GM10847 (cell line): ENCODE results near the gene PPP3CA.

Experiments used
- POLR2A ChIP-seq: IDR thresholded peaks from 2 replicates; pipeline ENCODE4 v1.6.1; 2011; ENCODE audit not compliant: insufficient read length; ENCODE audit errors: extremely low read depth

Gene PPP3CA

DNA sequence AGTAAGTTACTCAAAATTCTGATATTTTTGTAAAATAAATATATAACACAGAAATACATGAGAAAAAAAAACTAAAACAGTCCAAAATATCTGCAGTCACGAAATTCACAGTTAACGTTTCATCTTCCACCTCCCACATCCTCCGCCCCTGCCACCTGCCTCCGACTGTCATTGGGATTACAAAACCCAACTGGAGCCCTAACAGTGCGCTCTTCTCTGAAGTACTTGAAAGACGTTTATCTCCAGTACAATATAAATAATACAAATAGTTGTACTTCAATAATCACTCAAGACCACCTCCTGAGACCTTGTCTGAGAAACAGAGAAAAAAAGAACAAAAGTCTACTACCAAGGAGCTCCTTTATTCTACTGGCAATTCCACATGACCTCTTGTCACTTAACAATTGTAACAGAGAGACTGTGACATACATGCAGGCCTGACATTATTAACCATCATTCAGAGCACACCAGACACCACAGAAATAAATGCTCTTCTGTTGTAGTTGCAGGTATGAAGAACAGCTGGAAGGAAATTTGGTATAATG is 280.6 kb downstream of the PPP3CA start:
- TF ChIP-seq POLR2A, result no peak

DNA sequence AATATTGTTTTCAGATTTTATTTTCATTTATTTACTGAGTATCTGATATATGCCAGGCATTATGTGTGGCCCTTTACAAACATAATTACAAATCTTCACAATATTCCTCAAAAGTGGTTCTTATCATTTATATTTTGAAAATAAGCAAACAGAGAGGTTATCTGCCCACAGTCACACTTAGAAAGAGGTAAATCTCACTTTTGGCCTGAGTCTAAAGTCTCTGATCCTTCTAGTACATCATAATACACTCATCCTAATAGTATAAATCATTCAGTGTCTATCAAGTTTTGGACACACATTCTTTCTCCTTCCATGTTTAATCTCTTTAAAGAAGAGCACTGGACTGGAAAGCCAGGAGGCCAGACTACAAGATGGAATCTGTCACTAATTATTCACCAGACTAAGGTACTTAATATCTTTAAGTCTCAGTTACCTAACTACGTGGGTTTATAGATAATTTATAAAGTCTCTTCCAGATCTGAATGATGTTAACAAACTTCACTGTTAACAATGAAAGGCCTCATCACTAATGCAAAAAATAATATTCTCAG is 281.3 kb downstream of the PPP3CA start:
- TF ChIP-seq POLR2A, result no peak

DNA sequence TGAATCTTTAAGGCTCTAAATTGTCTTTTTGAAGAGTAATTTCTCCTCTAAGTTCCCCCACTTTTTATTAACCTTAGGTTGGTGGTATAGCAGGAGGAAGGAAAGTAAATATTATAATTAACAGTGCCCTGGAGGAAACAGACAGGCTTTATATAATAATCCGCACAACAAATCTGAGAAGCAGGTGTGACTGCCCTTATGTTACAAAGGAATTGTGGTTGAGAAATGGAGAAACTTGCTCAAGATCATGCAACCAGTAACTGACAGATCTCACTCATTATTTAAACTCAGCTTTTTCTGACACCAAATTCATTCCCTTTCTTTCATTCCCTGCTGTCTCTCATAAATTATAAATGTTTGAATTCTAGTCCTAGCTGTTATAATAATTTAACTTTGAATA is 282.0 kb downstream of the PPP3CA start:
- TF ChIP-seq POLR2A, result no peak

DNA sequence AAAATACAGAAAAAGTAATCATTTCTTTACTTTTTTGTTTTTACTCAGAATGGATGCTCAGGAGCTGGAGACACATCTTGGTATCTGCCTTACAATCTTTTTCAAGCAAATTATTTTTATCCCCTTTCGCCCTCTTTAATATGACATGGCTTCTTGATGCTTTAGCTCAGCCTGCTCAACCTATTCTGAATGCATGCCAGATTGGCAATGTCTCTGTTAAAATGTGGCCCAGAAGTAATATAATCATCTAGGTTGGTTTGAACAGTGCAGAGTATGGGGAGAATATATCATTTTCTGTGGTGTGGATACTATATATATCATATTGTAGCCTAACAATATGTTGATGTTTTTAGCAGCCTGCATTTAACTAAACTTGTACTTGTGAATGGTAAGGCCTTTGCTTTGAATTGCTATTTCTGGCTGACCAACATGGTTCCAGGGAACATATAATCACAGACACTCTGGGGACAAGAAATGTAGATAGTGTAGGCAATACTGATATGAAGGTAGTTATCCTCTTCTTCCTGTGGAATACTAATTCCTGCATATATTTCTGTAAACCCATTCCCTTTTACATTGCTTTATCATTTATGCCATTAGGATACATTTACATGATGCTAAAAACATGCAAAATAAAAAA is 282.7 kb downstream of the PPP3CA start:
- no peak for TF ChIP-seq POLR2A

DNA sequence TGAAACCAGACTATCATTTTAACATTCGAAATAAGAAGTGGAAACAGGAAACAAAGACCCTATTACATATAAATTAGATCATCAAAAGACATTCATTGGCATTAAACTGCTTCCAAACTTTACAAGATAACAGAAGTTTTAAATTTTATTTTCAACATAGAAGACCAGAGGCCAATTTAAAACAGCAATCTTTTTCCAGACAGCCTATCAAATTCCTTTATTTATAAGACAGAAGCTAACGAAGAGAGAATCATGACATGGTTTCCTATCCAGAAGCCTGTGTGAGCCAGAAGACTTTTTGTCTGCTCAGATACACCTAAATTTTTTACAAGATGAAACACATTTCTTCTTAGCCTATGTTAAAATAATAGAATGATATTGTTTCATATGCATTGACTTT is 291.9 kb downstream of the PPP3CA start:
- TF ChIP-seq POLR2A, result no peak

DNA sequence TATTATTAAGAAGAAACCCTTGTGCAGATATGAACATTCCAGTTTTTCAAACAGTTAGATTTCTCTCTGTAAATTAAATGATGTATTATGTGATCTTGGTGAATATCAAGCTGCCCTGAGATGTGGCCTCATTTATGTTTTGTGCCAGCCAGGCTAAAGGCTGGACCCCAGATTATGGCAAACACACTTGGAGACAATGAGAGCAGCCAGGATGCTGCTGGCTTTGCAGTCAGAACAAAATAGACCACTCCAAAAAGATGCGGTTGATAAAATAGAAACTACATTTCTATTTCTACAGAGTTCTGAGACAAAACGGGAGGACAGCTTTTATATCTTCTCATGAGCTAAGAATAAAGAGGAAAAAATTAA is 296.5 kb downstream of the PPP3CA start:
- TF ChIP-seq POLR2A, result no peak

DNA sequence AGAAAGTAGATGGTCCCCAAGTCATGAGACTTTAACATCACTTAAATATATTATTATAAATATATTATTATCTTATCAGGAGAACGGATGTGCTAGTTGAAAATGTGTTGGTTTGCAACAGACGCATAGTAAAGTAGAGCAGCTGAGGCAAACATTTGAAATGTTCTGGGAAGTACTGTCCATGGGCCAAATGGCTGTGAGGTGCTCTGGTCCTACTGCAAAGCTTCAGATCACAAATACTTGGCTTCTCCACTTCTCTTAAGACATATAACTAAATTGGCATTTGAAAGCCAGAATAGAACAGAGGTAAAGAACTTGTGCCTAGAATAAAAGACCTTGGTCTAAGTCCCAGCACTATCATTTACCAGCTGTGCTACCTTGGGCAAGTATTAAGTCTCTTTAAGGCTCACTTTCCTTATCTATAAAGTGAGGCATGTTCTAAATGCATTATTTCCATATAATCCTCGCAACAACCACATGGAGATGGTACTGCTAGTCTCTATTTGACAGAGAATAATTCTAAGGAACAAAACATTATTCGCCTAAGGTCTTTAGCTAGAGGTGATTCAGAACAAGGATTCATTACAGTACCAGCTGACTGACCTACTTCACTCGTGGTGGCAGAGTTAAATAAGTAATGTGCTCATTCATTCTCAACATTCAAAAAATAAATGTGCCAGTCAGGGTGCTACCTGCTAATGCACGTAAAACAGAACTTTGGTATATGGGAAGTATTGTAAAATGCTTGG is 297.1 kb downstream of the PPP3CA start:
- TF ChIP-seq POLR2A, result no peak

DNA sequence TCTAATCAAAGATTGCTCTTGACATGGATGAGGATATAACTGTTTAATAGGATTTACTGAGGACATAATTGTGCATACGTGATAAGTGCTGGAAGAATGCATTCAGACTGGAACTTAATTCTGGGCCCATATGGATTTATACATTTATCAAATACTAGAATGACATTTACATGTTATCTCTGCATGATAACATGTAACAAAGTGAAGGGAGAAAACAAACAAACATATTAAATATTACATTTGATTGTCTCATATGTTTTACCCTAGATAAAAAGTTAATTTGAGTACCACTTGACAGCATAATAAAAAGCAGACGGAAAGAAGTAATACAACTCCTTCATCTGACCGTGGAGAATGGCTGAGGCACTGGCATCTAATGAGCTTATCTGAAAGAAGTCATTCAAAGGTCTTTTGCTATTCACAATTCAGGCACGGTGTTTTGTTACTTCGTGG is 297.8 kb downstream of the PPP3CA start:
- TF ChIP-seq POLR2A, result no peak

DNA sequence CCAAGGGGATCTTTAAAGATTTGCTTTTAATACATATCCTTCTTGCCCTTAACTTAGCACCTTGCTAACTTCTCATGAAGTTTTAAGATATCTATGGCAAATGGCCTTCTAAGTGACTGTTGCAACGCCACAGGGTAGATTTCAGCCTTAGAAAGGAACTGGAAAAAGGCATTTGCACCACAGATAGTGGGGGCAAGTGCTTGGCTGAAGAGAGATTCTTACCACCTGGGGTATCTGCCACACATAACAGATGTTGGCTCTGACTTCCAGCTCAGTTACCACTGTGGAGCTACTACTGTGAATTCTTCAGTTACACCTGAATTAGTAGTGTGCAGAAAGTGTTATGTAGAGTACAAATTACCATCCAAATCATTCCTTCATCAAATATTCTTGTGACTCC is 302.6 kb downstream of the PPP3CA start:
- TF ChIP-seq POLR2A, result no peak

DNA sequence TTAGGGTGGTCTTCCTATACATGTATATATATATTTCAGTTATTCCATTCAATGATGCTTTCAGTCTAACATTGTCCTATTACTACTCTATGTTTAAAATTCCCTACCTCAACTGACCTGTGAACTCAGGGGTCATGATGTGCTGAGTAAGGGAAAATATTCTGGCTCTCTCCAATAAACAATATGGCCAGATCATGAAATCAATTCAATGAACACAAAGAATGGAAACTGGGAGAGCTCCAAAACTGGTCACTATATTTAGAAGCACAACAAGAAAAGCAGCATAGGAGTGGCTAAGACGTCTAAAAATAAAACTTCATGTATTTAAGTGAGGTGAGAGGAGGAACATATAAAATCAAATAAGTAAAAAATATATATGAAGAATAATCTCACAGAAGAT is 304.5 kb downstream of the PPP3CA start:
- TF ChIP-seq POLR2A, result no peak

DNA sequence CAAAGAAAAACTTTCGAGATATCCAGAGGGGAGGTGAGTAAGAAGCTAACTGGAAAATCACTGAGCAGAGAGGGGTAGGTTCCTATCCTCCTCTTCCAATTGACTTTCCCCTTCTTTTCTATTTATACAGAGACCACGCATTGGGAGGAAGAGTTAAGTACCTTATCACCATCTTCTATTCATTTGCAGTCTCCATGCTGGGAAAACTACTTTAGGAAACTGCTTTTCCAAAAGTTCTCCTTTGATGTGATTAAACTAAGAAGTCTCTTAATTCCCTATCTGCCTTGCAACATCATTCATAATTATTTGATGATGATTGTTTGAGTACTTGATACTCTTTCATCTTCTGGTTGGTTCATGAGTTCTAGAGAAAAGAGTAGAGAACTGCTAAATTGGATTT is 306.6 kb downstream of the PPP3CA start:
- no peak for TF ChIP-seq POLR2A

DNA sequence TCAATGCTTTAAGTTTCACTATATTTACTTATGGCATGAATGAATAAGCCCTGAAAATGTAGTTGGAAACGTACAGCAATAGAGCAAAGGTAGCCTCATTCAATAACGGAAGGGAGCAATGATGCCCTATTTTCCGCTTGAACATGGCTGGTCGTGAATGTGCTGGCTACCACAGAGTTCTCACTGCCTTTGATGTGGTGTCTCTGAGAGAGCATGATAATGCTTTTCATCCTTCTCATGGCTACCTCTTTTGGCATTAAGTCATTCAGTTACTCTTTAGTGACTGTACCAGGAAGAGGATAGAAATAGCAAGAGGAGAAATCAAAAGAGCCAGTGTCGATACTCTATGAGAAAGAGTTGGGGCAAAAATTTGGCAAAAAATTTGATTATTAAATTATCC is 308.0 kb downstream of the PPP3CA start:
- TF ChIP-seq POLR2A, result no peak

DNA sequence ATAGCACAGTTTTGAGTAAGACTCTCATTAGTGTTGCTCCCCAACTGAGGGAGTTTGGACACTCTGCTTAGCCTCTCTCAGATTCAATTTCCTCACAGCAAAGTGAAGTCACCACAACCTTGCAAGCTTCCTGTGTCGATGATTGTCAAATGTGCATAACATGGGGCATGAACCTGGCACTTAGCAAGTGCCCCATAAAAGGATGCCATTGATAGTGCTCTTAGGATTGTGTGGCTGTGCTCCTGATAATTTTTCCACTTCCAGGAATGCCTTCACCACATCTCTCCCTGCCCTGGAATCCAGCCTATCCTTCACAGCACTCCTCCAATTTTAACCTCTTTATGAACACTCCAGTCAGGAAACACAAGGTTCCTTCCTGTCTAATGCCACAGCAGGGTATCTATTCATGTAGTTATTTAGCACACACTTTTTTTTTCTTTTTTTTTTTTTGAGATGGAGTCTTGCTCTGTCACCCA is 309.4 kb downstream of the PPP3CA start:
- TF ChIP-seq POLR2A, result no peak

DNA sequence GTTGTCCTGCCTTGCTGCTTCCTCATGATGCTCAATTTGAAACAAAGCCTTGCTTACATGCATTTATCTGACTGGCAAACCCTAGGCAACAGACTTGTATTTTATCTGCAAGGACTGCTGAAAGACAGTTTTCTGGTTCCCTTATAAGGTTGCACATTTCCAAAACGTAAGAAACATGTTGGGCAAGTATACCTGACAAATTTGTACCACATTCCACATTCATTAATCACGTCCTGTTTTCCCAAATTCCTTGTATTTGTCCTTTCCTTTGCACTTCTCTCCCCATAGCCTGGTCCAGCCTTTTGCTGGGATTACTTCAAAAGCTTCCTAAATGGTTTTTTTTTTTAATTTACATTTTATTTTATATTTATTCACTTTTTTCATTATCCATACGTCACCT is 310.1 kb downstream of the PPP3CA start:
- no peak for TF ChIP-seq POLR2A

DNA sequence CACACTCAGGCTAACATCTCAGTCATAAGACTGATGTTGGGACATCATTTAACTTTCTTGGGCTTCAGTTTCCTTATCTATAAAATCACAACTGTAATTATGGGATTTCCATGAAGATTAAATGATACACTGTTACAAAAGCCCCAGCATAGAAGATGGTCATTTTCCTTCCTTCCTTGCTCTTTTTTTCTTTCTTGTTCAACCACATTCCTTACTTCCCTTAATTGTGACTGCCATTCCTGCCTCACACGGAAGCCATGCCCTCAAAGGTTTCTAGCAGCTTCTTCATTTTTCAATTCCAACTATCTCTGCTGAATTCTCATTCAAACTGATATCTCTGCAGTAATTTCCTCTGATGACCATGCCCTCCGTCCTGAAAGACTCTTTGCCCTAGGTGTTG is 311.8 kb downstream of the PPP3CA start:
- TF ChIP-seq POLR2A, result no peak

DNA sequence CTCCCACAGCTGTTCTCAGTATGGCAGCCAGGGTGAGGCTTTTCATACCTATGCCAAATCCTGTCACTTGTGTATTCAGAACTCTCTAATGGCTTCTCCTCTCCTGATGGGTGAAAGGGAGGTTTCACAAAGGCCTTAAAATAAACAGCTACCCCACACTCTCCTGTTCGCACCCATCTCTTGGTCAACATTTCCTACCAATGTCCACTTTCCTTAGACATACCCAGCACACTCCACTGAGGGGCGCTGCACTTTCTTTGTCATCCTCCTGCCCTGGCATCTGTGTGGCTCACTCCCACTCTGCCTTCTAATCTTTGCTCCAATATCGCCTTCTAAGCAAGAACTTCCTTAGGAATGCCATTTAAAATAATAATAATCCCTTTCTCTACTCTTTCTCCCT is 313.3 kb downstream of the PPP3CA start:
- no peak for TF ChIP-seq POLR2A
